Sigmoid colon (tissue), 4 donors: Measurements from ENCODE around the gene NR1H4.

Experiments used
- CTCF ChIP-seq, 4 experiments: fragments of 450-650 bp in 3 of 4; fragments of 200-600 bp in 1 of 4; IDR thresholded peaks; one replicate each; pipeline ENCODE4 v1.5.1; 2016 to 2019; ENCODE audit warnings: antibody characterized with exemption in 4 of 4, mild to moderate bottlenecking in 3 of 4, moderate library complexity in 2 of 4
- EP300 ChIP-seq, 4 donors: sonication (generic); formaldehyde crosslinking; IDR thresholded peaks; one replicate each; pipeline ENCODE4 v1.6.1; 2017; ENCODE audit warnings: antibody characterized with exemption in 4 of 4
- POLR2A ChIP-seq, 2 donors: fragments of 450-650 bp; IDR thresholded peaks; one replicate each; pipeline ENCODE4 v1.6.1; 2016; ENCODE audit warnings: antibody characterized with exemption in 2 of 2, mild to moderate bottlenecking in 2 of 2, moderate library complexity in 2 of 2

DNA sequence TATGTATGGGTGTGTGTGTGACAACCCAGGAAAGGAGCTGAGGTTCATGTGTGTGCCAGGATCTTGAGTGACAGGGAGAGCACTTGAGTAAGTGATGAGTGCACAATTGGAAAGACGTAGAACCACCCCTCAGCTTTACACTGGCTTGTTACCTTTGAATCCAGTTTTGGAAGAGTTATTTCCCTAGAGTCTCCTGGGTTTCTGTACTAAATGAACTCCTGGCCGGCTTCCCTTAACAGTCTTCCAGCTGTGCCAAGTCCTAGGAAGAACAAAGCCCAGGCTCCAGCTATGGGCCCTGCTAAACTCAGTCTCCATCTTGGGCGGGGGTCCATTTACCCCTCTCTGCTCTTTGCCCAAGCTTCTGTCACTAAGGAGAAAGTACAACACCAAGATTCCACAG lies 19.7 kb upstream of the NR1H4 start:
- no peak for TF ChIP-seq CTCF (IDR thresholded peaks at IDR 0.05)
- TF ChIP-seq POLR2A (IDR thresholded peaks at IDR 0.05), result no peak
- TF ChIP-seq EP300 (IDR thresholded peaks at IDR 0.05), result no peak
